DND-41 (cell line): Measurements from ENCODE around the gene EP400.

Source experiments
- ATAC-seq: fragments of 200-7000 bp; cut with Tn5 transposase; 3 replicates; pipeline ENCODE4 v1.9.1; 2021; ENCODE audit warnings: low read depth; ENCODE audit not compliant: insufficient read depth
- DNase-seq: peaks from one replicate; pipeline ENCODE4 v3.0.0-alpha.2; 2020
- H2AFZ ChIP-seq: 2 replicates; pipeline ENCODE4 v1.6.0; 2012; ENCODE audit warnings: low read depth, low read length
- H3K27ac ChIP-seq: 2 replicates; pipeline ENCODE4 v1.5.1; 2012; ENCODE audit warnings: low read length, inconsistent platforms
- H3K27me3 ChIP-seq: fragments of 200-600 bp; sonication (generic); 2 replicates; pipeline ENCODE4 v1.6.0; 2012; ENCODE audit warnings: low read length, mild to moderate bottlenecking, inconsistent platforms; ENCODE audit not compliant: insufficient read depth, poor library complexity
- H3K36me3 ChIP-seq: 2 replicates; pipeline ENCODE4 v1.5.1; 2012; ENCODE audit warnings: low read length, inconsistent platforms; ENCODE audit not compliant: insufficient read depth
- H3K4me1 ChIP-seq: 2 replicates; pipeline ENCODE4 v1.5.1; 2012; ENCODE audit warnings: mild to moderate bottlenecking, low read length; ENCODE audit not compliant: insufficient read depth
- H3K4me2 ChIP-seq: 2 replicates; pipeline ENCODE4 v1.6.0; 2012; ENCODE audit warnings: mild to moderate bottlenecking, moderate library complexity, low read length, inconsistent platforms; ENCODE audit not compliant: insufficient read depth
- H3K4me3 ChIP-seq, 2 experiments: fragments of 200-600 bp in 1 of 2; shearing (Covaris generic) in 1 of 2; 2 replicates each; pipeline ENCODE4 v1.5.1; 2012 to 2016; ENCODE audit warnings: inconsistent platforms in 2 of 2, low read length in 2 of 2, mild to moderate bottlenecking in 2 of 2, low read depth in 1 of 2, moderate library complexity in 1 of 2
- H3K79me2 ChIP-seq: 2 replicates; pipeline ENCODE4 v1.6.0; 2012; ENCODE audit warnings: low read length, inconsistent platforms; ENCODE audit not compliant: insufficient read depth
- H3K9ac ChIP-seq: 2 replicates; pipeline ENCODE4 v1.6.0; 2012; ENCODE audit warnings: low read depth, mild to moderate bottlenecking, inconsistent platforms, low read length, moderate library complexity
- H3K9me3 ChIP-seq: 2 replicates; pipeline ENCODE4 v1.5.1; 2012; ENCODE audit warnings: low read length, moderate library complexity, mild to moderate bottlenecking, inconsistent platforms; ENCODE audit not compliant: insufficient read depth, severe bottlenecking
- H4K20me1 ChIP-seq: 2 replicates; pipeline ENCODE4 v1.6.0; 2012; ENCODE audit warnings: low read length; ENCODE audit not compliant: insufficient read depth
- EZH2 ChIP-seq: IDR thresholded peaks from 3 replicates; pipeline ENCODE4 v1.6.1; 2012; ENCODE audit warnings: borderline replicate concordance, low read depth, mild to moderate bottlenecking, moderate library complexity, low read length, inconsistent platforms; ENCODE audit not compliant: severe bottlenecking
- TF ChIP-seq, protein P1 (sequence below): IDR thresholded peaks from 2 replicates; pipeline ENCODE4 v1.5.1; 2012; ENCODE audit warnings: borderline replicate concordance, low read length, moderate library complexity, mild to moderate bottlenecking; ENCODE audit not compliant: poor library complexity, severe bottlenecking; ENCODE audit errors: extremely low read depth

Gene EP400, protein sequence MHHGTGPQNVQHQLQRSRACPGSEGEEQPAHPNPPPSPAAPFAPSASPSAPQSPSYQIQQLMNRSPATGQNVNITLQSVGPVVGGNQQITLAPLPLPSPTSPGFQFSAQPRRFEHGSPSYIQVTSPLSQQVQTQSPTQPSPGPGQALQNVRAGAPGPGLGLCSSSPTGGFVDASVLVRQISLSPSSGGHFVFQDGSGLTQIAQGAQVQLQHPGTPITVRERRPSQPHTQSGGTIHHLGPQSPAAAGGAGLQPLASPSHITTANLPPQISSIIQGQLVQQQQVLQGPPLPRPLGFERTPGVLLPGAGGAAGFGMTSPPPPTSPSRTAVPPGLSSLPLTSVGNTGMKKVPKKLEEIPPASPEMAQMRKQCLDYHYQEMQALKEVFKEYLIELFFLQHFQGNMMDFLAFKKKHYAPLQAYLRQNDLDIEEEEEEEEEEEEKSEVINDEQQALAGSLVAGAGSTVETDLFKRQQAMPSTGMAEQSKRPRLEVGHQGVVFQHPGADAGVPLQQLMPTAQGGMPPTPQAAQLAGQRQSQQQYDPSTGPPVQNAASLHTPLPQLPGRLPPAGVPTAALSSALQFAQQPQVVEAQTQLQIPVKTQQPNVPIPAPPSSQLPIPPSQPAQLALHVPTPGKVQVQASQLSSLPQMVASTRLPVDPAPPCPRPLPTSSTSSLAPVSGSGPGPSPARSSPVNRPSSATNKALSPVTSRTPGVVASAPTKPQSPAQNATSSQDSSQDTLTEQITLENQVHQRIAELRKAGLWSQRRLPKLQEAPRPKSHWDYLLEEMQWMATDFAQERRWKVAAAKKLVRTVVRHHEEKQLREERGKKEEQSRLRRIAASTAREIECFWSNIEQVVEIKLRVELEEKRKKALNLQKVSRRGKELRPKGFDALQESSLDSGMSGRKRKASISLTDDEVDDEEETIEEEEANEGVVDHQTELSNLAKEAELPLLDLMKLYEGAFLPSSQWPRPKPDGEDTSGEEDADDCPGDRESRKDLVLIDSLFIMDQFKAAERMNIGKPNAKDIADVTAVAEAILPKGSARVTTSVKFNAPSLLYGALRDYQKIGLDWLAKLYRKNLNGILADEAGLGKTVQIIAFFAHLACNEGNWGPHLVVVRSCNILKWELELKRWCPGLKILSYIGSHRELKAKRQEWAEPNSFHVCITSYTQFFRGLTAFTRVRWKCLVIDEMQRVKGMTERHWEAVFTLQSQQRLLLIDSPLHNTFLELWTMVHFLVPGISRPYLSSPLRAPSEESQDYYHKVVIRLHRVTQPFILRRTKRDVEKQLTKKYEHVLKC (N-terminal part only)

DNA sequence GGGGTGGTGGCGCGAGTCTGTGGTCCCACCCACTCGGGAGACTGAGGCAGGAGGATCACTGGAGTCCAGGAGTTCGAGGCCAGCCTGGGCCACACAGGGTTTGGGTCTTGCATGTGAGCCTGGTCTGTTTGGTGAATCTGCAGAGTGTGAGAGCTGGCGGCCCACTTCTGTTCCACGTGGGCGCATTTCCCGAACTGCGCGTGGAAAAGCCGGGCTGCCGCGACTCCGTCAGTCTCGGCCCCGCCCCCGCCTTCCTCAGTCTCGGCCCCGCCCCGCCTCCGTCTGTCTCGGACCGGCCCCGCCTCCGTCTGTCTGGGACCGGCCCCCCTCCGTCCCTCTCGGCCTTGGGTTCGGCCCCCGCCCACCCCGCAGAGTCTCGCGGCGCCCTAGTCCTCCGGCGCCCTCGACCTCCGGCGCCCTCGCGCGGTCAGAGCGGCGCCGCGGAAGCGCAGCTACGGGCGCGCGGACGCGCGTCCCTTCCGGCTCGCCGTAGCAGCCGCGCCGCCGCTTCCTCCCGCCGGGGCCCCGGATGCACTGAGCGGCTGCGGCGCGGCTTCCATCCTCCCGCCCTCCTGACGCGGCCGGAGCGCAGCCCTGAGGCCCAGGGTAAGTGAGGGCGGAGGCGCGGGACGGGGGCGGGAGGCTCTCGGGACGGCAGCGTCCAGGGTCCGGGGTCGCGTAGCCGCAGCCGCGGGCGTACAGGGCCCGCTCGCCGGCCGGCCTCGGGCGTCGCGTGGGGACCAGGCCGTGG, at the start of gene EP400:
Gene EP400, plus strand, starts transcription at position 512 of the 751 bp plus-strand sequence. CDS start 10,678 bp downstream, outside the sequence.
- peak within 1 kb of the TSS; percentile 98 for H3K4me2 ChIP-seq
- peaks cover 48% of the 10 kb centered on the region for H3K79me2 ChIP-seq
- peak within 1 kb of the TSS; percentile 58 to 77 for H3K4me3 ChIP-seq
- peaks cover 30% of the 10 kb centered on the region for H4K20me1 ChIP-seq
- TF ChIP-seq EZH2 = no peak
- TF ChIP-seq, protein P1, sequence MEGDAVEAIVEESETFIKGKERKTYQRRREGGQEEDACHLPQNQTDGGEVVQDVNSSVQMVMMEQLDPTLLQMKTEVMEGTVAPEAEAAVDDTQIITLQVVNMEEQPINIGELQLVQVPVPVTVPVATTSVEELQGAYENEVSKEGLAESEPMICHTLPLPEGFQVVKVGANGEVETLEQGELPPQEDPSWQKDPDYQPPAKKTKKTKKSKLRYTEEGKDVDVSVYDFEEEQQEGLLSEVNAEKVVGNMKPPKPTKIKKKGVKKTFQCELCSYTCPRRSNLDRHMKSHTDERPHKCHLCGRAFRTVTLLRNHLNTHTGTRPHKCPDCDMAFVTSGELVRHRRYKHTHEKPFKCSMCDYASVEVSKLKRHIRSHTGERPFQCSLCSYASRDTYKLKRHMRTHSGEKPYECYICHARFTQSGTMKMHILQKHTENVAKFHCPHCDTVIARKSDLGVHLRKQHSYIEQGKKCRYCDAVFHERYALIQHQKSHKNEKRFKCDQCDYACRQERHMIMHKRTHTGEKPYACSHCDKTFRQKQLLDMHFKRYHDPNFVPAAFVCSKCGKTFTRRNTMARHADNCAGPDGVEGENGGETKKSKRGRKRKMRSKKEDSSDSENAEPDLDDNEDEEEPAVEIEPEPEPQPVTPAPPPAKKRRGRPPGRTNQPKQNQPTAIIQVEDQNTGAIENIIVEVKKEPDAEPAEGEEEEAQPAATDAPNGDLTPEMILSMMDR = peak; percentile 79
- peak within 1 kb of the TSS; percentile 84 for H3K27ac ChIP-seq
- H3K9ac ChIP-seq = peak within 1 kb of the TSS; percentile 98
- peak within 1 kb of the TSS; percentile 98 for H2AFZ ChIP-seq
- H3K27me3 ChIP-seq = no peaks in the 10 kb centered on the region
- peaks cover 20% of the 10 kb centered on the region for H3K4me1 ChIP-seq
- no peaks in the 10 kb centered on the region for H3K9me3 ChIP-seq
- DNase-seq (peak; percentile 94), ATAC-seq (peak; percentile 90)
- peaks cover 6% of the 10 kb centered on the region for H3K36me3 ChIP-seq

DNA sequence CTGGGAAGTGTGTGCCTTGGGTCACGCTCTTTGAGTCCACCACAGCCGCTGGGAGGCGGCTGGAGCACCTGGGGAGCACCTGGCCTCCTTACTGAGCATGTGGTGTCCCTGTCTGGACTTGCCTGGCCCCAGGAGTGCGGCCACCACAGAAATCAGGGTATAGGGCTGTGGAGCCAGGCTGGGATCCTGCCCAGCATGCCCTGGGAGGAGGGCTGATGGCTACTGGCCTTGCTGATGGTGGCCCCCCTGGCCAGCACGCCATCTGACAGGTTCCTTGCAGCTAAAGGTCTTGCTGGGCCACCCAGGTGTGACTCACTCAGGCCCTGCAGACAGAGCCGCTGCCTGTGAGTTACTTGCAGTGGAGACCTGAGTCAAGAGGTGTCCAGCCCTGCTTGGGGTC, 49.3 kb upstream of the EP400 start:
- Histone ChIP-seq H3K9ac (no peak overlapping the region), H3K9me3 (no peaks in the 10 kb centered on the region), H3K4me3 (no peak overlapping the region), H3K27ac (no peak overlapping the region), H3K79me2 (peaks cover 95% of the 10 kb centered on the region), H3K27me3 (no peaks in the 10 kb centered on the region), H3K4me1 (peaks cover 27% of the 10 kb centered on the region), H3K4me2 (no peak overlapping the region), H4K20me1 (peaks cover 77% of the 10 kb centered on the region), H3K36me3 (peaks cover 61% of the 10 kb centered on the region), H2AFZ (no peak overlapping the region)
- DNase-seq (no peak), ATAC-seq (no peak)
- TF ChIP-seq EZH2 = no peak
- TF ChIP-seq, protein P1 = no peak

DNA sequence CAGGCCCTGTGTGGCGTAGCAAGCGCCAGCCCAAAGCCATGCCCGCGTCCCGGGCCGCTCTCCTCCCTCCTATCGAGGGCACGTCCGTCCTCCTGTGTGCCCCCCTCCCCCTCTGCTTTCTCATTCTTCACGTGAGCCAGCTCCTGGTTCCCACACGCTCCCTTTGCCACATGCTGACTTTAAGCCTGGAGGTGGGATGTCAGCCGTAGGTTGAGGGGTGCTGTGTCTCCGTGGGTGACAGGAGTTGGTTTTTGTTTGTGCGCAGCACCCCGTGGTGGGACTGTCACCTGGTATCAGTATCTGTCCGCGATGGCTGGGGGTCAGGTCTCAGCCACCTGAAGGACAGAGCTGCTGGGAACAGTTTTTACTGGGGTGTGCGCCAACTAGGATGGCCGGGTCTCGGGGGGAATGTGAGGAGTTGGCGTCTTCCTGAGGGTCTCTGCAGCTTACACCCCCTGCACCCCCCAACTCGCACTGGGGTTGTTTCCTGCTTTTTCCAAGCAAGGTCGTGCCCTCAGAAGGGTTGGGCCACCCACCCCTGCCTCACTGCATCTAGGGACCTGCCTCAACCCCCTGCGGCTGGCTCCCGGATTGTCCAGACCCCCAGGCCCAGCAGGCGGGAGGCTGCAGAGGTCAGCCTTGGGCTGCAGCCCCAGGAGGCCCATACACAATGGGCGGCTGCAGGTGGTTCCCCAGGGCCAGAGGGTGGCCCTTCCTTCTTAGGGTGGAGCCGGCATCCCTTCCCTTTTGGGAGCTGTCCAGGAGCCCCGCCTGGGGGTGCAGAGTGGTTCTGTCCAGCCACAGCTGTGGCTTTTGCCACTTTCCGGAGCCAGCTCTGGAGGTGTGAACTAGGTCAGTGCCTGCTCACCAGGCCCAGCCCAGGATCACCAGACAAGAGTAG, 48.1 kb upstream of the EP400 start:
- Histone ChIP-seq H3K4me3 (no peak overlapping the region), H3K27ac (no peak overlapping the region), H4K20me1 (peaks cover 77% of the 10 kb centered on the region), H3K4me2 (no peak overlapping the region), H3K27me3 (no peaks in the 10 kb centered on the region), H3K9me3 (no peaks in the 10 kb centered on the region), H3K79me2 (peaks cover 90% of the 10 kb centered on the region), H3K9ac (no peak overlapping the region), H3K36me3 (peaks cover 63% of the 10 kb centered on the region), H2AFZ (no peak overlapping the region), H3K4me1 (peaks cover 14% of the 10 kb centered on the region)
- ATAC-seq = no peak
- no peak for DNase-seq
- TF ChIP-seq EZH2 = no peak
- TF ChIP-seq, protein P1 = no peak
